Activated T-helper 9 cell treated with anti-CD3 and anti-CD28 coated beads, Interleukin-2, amount 50 U/mL, for 16 hours (primary cell): ENCODE data around the gene SETD4.

Experiments used
- DNase-seq: peaks from one replicate; pipeline ENCODE4 v3.0.0-alpha.2; 2020; ENCODE audit warnings: low read depth

The SETD4 gene

GRCh38 chr21:36047139-36047538, 13.2 kb downstream of the SETD4 start:
- DNase-seq: no peak

- no peak for DNase-seq
These were observed 14.3 kb downstream of the SETD4 start for GRCh38 chr21:36045993-36046392.

- DNase-seq: no peak
These were observed 16.3 kb downstream of the SETD4 start for GRCh38 chr21:36044056-36044455.

- no peak for DNase-seq
These were observed 18.4 kb downstream of the SETD4 start for GRCh38 chr21:36041910-36042309.

GRCh38 chr21:36040389-36040788, 19.9 kb downstream of the SETD4 start:
- no peak for DNase-seq

- no peak for DNase-seq
These were observed 20.5 kb downstream of the SETD4 start for GRCh38 chr21:36039861-36040260.

GRCh38 chr21:36038701-36039497, 21.4 kb downstream of the SETD4 start:
- no peak for DNase-seq

GRCh38 chr21:36035381-36035791, 24.9 kb downstream of the SETD4 start:
- DNase-seq: no peak

- DNase-seq: no peak
These were observed 26.0 kb downstream of the SETD4 start for GRCh38 chr21:36034211-36034913.

GRCh38 chr21:36032647-36033406, 27.5 kb downstream of the SETD4 start:
- no peak for DNase-seq

GRCh38 chr21:36030581-36031189, 29.6 kb downstream of the SETD4 start:
- no peak for DNase-seq

GRCh38 chr21:36029309-36029708, 31.0 kb downstream of the SETD4 start:
- DNase-seq: no peak

- DNase-seq: peak; percentile 43
These were observed 31.9 kb downstream of the SETD4 start for GRCh38 chr21:36028127-36029069.

GRCh38 chr21:36027347-36027746, 33.0 kb downstream of the SETD4 start:
- no peak for DNase-seq

GRCh38 chr21:36024782-36025181, 35.5 kb downstream of the SETD4 start:
- DNase-seq: no peak

- DNase-seq: no peak
These were observed 37.2 kb downstream of the SETD4 start for GRCh38 chr21:36023092-36023480.

- DNase-seq: no peak
These were observed 37.8 kb downstream of the SETD4 start for GRCh38 chr21:36022427-36023091.

GRCh38 chr21:36021251-36021837, 39.0 kb downstream of the SETD4 start:
- DNase-seq: no peak

- no peak for DNase-seq
These were observed 45.3 kb downstream of the SETD4 start for GRCh38 chr21:36015045-36015444.

- DNase-seq: no peak
These were observed 49.5 kb downstream of the SETD4 start for GRCh38 chr21:36010801-36011200.
